ENCODE measurements around the gene TMEM245.

TMEM245 gene

DNA sequence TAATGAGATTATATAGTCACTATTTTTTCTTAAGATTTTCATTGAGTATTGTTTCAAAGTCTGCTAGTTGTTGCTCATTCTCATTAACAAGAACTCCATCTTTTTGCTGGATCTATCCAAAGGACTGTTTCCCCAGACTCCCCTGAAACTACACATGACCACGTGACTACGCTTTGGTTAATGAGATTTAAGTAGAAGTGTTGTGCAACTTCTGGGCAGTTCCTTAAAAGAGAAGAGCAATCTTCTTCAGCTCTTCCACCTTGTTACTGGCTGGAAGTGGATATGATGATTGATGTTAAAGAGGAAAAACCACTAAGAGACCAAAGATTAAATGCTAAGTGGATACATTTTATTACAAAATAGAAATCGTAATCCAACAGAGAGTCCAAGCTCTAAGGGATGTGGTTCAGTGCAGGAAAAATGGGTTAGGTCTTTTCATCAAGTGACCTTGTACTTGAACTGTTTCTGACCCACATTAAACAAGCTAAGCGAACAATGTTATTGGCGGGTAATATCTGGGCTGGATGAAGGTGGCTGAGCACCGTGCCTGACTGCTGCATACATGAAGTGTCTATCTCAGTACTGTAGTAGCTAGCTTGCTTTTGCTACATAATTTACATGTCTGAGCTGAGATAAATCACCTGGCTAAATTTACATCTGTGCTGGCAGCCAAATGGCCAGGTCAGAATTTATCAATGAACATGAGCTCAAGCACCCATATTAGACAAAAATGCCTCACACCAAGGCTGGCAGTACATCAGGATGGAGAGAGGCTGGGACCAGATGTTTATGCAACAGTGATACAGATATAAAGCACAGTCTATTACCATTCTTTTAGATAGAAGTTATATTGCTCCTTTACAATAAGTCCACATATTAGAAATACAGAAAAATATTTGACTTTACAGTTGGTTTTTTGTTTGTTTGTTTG lies 98.9 kb downstream of the TMEM245 start:
- no peak for DNase-seq (ENCODE audit: low spot score)

DNA sequence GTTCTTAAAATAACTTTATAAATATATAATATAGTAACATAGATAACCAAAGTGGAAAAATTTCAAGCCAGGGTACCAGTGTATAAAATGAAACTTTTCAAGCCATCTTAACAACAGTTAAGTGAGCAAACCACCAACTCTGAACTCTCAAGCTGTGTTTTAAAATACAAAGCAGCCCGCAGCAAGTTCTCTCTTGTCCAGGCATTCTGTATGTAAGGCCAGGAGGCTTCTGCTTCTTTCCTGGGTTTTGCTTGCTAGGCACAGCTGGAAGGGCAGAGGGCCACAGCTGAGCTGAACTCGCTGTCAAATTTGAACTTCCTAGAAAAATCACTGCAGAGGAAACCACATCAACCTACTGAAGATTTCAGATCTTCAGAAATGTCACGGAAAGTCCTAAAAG lies 99.6 kb downstream of the TMEM245 start:
- no peak for DNase-seq (ENCODE audit: low spot score)

DNA sequence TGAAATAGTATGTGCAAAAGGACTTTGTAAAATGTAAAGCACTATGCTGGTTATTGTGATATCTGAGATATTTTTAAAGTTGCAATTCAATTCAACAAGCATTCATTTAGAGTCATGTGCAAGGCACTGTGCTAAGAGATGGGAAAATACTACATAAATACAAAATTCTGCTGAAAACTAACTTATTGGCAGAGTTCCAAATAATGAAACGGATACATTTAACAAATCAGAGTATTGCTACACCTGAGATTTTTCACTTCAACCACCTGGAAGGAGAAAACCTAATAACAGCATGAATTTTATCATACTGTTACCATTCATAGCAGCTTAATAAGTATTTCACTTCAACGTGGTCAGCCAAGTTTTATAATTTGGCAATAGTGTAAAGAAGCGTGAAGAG lies 100.3 kb downstream of the TMEM245 start:
- DNase-seq (ENCODE audit: low spot score) = no peak

DNA sequence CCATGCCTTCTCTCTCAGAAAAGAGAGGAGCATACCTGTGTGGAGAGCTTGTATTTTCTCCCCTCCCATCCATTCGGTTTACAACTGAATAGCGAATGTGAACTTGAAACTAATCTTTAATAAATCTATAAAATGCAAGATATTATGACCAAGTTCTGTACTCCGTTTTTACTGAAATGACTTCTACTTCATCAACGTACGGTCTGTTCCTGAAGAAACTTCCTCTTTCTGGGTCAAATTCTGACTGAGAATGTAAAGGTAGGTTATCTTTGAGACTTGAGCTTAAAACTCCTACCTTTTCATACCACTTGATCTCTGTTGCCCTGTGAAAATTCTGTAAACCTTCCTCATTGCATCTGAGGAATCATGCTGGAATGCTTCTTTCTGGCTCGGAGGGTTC lies 102.3 kb downstream of the TMEM245 start:
- no peak for DNase-seq (ENCODE audit: low spot score)

DNA sequence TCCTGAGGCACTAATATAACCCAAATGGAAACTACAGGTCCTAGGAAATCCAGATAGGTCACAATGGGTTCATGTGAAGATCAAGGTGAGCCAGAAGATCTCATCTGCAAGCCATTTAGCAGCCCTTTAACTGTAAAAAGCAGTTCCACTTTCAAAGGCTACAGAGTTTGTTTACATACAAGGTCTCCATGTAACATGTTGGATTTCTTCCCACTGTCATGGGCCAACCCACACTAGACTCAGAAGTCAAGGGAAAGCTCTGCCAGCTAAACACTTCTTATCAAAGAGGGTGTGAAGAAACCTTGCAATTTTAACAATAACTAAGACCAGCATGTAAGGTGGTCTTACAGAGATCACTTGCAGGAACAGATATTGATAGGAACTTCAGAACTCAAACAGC lies 102.7 kb downstream of the TMEM245 start:
- DNase-seq (ENCODE audit: low spot score) = no peak

DNA sequence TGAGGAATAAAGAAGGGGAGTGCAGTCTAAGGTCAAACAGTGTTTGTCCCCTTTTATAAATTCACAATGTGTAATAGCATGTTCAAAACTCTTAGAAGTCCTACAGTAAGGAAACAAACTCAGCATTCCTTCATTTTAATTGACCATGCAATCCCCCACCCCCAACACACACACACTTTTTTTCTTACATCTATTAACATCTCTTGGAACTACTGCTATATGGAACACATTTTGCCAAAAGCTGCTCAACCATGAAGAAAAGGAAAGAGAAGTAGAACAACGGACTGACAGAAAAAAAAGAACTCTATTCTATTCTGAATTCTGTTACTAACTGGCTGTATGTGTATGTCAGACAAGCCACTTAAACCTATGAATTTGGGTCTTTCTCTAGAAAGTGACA lies 103.6 kb downstream of the TMEM245 start:
- DNase-seq (ENCODE audit: low spot score) = no peak

DNA sequence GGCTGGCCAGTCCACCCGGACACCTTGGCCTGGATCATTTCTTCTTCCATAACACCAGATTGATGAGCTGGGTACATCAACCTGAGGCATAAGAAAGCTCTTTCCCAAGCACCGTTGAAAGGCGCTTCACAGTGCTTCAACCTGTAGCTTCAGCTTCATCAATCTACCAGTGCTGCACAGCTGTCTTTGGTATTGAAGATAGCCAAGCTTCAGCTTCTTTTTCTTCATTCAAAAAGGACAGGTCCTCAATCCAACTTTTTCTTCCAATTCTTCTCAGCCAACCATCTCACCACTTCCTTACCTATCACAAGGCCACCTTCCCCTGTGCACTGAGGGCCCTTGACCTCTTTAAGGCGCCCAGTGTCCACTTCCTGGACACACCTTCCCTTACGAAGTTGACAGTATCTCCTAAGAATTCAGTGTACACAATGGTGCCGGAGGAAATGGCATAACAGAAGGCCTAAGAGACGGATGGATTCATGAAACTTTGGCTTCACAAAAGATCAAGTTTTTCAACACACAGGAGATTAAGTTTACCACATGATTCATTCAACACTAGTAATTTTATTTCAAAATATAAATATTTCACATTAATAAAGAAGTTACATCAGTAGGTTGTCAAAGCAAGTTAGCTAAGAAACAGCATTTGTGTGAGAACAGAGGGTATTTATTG lies 105.0 kb downstream of the TMEM245 start:
- no peak for DNase-seq (ENCODE audit: low spot score)

DNA sequence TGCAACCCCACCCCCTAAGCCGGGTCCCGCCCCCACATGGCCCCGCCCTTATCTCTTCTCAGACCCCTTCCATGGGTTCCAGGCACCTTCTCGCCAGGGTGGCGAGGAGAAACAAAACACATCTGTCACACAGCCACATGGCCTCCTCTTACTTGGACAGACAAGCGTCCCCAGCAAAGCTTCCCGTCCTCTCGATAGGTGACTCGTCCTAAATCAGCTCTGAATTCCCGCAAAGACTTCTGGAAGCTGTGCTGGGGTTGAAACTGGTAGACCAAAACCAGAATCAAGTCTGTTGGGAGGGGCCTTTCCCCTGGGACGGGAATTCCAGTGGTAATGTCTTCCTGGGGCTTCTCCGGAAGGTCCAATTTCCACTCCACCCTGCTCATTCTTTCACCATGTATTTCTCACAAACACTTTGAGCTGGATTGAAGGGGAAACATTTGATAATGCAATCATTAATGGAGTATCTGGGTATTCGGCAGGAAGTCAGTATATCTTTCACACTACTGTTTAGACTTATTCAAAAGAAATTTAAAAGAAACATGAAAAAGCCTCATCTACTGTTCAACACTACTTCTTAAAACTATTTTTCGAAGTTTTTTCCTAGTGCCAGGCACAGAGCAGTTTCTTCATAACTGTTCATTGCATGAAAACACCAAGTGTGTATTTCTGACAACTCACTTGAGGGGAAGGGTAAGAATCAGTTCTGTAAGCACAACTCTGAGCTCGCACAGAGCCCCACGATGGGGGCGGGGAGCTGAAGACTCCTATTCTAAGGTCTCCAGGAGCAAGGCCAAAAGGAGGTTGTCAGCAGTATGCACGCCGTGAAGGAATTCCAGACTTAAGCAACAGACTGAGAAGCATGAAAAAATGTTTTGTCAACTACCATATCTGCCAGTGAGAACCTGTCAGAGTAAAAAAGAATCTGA lies 105.8 kb downstream of the TMEM245 start:
- DNase-seq (ENCODE audit: low spot score) = no peak

DNA sequence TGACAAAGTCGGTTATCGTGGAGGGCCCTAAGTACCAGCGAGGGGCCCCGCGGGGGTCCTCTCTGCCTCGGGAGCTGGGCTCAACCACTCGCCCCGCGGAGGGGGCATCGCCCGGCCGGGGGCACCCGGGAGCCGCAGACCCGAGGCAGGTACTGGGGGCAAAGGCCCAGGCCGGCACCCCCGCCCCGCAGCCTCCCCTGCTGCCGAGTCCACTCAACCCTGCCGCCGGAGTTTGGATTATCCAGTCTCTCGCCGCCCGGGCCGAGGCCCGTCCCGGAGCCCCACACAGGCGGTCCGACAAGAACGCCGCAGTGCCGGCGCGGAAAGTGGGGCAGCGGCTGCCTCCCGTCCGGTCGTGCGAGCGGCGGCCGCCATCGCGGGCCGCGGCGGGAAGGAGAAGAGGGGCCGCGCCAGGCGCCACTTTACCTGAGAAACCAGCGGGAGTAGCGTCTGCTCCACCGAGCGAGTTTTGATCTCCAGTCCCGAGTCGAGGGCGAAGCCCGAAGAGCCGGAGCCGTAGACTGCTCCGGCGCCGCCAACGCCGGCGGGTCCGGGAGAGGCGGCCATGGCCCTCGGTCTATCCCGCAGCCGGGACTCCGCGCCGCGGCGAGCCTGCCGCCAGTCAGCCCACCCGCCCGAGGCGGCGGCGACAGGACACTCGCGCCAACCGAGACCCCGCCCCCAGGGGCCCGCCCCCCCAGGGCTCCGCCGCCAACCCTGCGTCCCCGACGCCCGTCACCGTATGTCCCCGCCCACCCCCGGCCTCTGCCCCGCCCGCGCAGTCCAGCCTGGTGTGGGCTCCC lies 106.7 kb downstream of the TMEM245 start, which contains the start of gene CTNNAL1:
TSS of gene CTNNAL1 (minus strand) at position 624 of the 803 bp plus-strand sequence. CDS start at position 567, 57 bp downstream.
- DNase-seq (ENCODE audit: low spot score) = peak; percentile 87

DNA sequence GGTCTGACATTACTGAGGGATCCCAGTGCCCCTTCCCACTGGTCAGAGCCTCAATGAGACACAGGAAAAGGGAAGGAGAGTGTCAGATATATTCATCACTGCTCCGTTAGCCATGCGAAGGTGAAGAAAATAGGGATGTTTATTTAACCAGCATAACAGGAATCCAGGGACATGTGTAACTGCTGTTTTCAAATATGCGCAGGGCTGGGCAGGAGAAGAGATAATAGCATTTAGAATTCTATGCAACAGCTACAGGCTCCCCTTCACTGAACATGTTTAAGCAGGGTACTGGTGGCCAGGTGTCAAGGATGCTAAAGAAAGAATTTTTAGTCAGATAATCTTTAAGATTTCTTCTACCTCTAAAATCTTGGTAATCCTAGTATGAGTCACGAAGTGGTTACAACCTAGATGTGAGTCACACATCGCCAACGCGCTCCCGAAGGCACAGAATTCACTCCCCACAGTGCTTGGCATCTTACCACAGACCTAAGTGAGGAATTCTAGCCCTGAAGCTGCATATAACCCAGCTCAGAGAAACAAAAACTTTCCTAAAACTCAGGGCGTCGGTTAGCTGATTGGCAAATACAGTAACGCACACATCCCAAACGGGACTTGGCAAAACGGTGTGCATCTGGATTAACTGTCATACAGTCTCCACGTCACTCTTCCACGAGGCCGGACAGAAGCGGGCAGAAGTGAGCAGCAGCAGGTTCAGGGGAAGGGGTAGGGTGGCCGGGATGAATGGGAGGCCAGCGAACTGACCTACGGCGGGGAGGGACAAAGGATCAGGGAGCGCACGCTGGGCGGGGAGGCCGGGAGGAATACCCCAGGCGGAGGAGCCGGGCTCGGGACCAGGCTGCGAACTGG lies 107.5 kb downstream of the TMEM245 start:
- peak; percentile 43 for DNase-seq (ENCODE audit: low spot score)

DNA sequence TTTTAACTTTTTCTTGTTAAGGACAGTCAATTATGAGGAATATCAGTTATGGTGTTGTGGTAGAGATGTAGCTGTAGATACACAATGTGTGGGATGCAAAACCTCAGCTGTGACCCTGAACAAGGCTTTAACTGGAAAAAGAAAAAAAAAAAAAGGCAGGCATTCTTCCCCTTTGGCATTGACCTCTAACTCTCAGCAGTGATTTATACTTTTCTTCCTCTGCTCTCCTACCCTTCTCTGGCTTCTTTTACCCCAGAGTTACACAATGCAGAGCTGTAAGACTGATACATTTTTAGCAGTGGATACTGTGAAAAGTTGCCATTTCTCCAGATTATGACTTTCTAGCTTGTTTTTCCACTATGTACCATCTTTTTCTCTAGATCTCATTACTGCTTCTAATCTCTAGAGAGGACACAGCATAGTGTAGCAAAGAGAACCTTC lies 108.5 kb downstream of the TMEM245 start:
- no peak for DNase-seq (ENCODE audit: low spot score)

DNA sequence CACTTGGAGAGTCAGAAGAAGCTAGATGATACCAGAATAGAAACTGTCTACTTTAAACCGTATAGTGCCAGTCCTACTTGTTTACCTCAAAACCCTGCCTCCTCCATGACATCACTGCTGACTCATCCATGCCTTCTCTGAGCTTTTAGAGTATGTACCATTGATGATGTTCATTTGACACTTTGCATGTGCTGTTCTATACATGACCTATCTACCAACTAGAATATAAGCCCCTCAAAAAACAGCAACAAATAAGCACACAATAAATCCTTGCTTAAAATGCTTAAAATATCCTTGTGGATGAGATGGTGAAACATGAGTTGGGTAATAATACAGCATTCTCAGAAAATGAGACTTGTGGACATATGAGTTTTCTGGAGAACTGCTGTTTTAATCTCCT lies 109.0 kb downstream of the TMEM245 start:
- DNase-seq (ENCODE audit: low spot score) = no peak

DNA sequence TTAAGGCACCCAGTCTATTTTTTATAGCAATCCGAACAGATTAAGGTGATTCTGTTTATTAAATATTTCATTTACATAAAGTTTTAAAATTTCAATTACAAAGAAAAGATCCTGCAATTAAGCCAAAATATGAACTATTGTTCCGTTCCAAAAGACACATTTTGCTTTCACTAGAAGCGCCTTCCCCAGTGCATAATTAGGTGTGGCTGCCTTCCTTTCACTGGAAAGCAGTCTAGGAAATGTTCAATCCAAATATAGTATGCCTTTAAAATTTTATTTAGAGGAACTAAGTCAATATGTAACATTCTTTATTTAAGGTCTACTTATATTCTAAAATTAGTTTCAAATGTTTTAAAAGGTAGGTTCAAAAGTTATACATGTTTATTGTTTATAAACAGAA lies 114.1 kb downstream of the TMEM245 start:
- no peak for DNase-seq (ENCODE audit: low spot score)

DNA sequence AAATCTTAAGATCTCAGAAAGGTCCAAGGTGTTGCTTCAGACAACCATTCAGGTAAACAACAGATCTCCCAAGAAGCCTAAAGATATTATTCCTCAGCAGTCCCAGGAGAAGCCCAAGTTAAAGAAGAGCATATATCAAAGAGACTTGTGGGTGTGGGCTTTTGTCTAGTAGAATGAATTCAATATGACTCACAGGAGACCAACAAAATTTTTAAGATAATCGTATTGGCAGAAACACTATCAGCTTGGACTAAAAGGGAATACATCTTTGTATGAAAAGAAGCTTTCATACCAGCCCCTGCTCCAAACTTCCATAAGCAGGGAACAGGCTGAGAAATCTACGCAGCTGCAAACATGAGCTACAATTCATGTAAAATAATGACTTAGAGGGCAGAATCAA lies 116.6 kb downstream of the TMEM245 start:
- DNase-seq (ENCODE audit: low spot score) = no peak

DNA sequence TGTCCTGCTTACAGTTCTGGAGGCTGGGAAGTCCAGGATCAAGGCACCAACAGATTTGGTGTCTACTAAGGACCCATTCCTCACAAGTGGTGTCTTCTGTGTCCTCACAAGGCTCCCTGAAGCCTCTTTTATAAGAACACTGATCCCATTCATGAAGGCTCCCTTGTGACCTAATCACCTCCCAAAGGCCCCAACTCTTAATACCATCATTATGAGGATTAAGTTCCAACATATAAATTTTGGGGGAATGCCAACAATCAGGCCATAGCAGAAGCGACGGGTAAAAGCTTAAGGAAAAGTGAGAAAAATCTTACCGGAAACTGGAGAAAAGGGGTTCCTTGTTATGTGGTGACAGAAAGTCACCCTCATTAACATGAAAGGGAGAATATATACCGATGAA lies 117.6 kb downstream of the TMEM245 start:
- DNase-seq (ENCODE audit: low spot score) = no peak

DNA sequence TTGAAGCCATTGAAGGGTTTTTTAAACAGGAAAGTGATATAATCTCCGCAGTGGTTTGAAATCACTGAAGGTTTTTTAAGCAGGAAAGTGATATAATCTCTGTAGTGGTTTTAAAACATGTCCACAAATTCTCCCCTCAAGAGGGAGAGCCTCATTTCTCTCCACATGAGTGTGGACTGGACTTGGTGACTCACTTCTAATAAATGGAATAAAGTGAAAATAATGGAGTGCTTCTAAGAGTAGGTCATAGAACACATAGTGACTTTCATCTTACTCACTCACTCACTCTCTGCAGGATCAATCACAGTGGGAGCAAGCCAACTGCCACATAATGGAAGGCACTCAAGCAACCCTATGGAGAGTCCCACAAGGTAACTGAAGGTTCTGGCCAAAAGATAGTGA lies 118.5 kb downstream of the TMEM245 start:
- DNase-seq (ENCODE audit: low spot score) = no peak

DNA sequence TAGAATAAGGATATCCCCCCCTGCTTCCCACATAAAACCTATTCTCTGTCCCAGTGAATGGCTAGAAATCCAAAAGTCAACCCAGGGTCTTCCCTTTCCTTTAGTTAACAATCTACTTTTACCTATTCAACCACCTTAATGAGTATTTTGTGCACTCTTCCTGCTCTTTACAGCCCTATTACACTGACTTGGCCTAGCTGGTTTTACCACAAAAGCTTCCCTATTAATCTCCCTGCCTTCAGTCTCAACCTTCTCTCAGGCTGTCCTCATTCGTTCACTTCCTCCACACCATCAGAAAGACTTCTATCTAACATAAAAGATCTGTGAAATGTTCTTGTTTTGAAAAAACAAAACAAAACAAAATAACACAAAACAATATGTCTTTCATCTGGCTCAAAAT lies 122.6 kb downstream of the TMEM245 start:
- no peak for DNase-seq (ENCODE audit: low spot score)

DNA sequence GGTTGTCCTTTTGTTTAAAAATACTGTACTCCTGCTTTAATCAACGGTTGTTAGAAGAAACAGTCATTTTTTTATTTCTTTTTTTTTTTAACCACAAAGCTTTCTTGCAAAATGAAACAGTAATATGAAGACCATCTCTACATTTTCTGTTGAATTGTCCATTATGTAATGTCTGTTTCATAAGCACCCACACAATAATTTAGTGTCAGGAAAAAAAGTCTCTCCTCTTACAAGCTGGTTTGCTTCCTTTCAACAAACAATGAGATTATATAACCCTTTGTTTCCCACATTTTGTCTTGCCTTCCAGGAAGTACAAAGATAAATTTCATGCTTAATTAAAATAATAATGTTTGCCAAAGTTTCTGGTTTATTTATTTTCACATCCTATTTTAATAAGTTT lies 123.1 kb downstream of the TMEM245 start:
- no peak for DNase-seq (ENCODE audit: low spot score)

DNA sequence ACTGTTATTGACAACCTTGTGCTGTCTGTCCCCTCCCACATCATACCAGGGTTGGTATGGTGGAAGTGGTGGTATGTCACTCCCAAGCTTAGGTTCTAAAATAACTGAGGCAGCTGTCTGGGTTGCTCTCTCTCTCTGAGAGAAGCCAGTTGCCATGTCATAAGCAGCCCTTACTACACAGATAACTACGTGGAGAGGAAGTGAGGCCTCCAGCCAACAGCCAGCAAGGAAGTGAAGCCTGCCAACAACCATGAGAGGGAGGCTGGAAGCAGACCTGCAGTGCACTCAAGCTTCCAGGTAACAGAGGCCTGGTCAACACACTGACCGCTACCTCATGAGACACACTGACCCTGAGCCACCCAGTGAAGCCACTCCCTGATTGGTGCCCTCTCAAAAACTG lies 125.1 kb downstream of the TMEM245 start:
- no peak for DNase-seq (ENCODE audit: low spot score)

DNA sequence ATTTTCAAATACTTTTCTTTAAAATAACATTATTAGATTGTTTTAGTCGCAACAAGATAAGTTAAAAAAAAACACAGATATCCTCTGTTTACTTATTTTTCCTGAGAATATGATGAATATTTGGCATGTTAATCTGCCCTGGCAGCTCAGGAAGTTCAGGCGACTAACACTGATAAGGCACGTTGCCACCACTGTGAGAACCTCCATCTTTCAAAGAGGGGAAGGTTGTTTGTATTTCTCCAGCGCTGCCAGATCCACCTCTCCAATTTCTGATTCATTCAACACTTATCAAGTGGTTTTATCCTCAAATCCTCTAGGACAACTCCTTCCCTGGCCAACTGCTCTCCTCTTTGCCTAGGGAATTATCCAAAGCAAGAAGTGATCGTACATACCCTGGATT lies 128.3 kb downstream of the TMEM245 start:
- DNase-seq (ENCODE audit: low spot score) = no peak
